PC-3 (cell line): Measurements from ENCODE around the gene PTGES. TPM values are rescaled to one million over a fixed set of nuclear protein-coding genes. Genes with fewer than 3 reads are reported as not detected.

Source experiments
- ATAC-seq: fragments of 200-7000 bp; cut with Tn5 transposase; 2 replicates; pipeline ENCODE4 v1.9.1; 2020; ENCODE audit warnings: mild to moderate bottlenecking, moderate library complexity
- BruUV-seq: library from RNA; stranded (reverse); fragments of 400-500 nt; replicated peaks from 2 replicates; lab custom pipeline; 2021; lab: Mats Ljungman, UMichigan
- CTCF ChIA-PET: fragments of 300-600 bp; sonication (Branson Sonifier 250); formaldehyde crosslinking; loops from one replicate; lab custom pipeline; 2022; ENCODE audit warnings: antibody characterized with exemption; lab: Charles Lee
- POLR2A ChIA-PET: fragments of 300-600 bp; sonication (Branson Sonifier 250); formaldehyde crosslinking; loops from one replicate; lab custom pipeline; 2022; ENCODE audit warnings: antibody characterized with exemption; ENCODE audit not compliant: unreplicated experiment; lab: Charles Lee
- DNase-seq: peaks from one replicate; pipeline ENCODE4 v3.0.0-alpha.2; 2015
- H2AFZ ChIP-seq: fragments of 300-600 bp; sonication (generic); 2 replicates; pipeline ENCODE4 v1.6.0; 2016; ENCODE audit warnings: antibody characterized with exemption, low read length
- H3F3A ChIP-seq: fragments of 300-600 bp; sonication (generic); one replicate; pipeline ENCODE4 v1.6.0; 2017; ENCODE audit warnings: antibody characterized with exemption, low read length, control low read depth, mild to moderate bottlenecking; ENCODE audit not compliant: unreplicated experiment
- H3K27ac ChIP-seq: fragments of 300-600 bp; sonication (generic); 2 replicates; pipeline ENCODE4 v1.5.1; 2016; ENCODE audit warnings: mild to moderate bottlenecking, low read length
- H3K27me3 ChIP-seq: fragments of 300-600 bp; sonication (generic); 2 replicates; pipeline ENCODE4 v1.6.1; 2016; ENCODE audit warnings: low read length, mixed read lengths
- H3K36me3 ChIP-seq: fragments of 300-600 bp; sonication (generic); 2 replicates; pipeline ENCODE4 v1.6.1; 2016; ENCODE audit warnings: low read depth, mixed run types, low read length, mixed read lengths
- H3K4me1 ChIP-seq: fragments of 300-600 bp; sonication (generic); 2 replicates; pipeline ENCODE4 v1.5.1; 2016; ENCODE audit warnings: low read length; ENCODE audit not compliant: insufficient read depth
- H3K4me2 ChIP-seq: fragments of 300-600 bp; sonication (generic); 2 replicates; pipeline ENCODE4 v1.6.0; 2016; ENCODE audit warnings: low read length
- H3K4me3 ChIP-seq: fragments of 300-600 bp; sonication (generic); 2 replicates; pipeline ENCODE4 v1.5.1; 2016; ENCODE audit warnings: mild to moderate bottlenecking, low read length, mixed read lengths
- H3K79me2 ChIP-seq: fragments of 300-600 bp; sonication (generic); 2 replicates; pipeline ENCODE4 v1.6.1; 2017; ENCODE audit warnings: low read length, mixed read lengths
- H3K9ac ChIP-seq: fragments of 300-600 bp; sonication (generic); 2 replicates; pipeline ENCODE4 v1.6.0; 2016; ENCODE audit warnings: mild to moderate bottlenecking, low read length
- H3K9me2 ChIP-seq: fragments of 300-600 bp; sonication (generic); replicated peaks from 2 replicates; pipeline ENCODE4 v1.6.1; 2016; ENCODE audit warnings: mixed run types, low read length, mixed read lengths
- H3K9me3 ChIP-seq: fragments of 300-600 bp; sonication (generic); 2 replicates; pipeline ENCODE4 v1.6.1; 2016; ENCODE audit warnings: low read length, mixed read lengths
- H4K20me1 ChIP-seq: fragments of 300-600 bp; sonication (generic); 2 replicates; pipeline ENCODE4 v1.6.1; 2016; ENCODE audit warnings: low read length, mixed read lengths
- CTCF ChIP-seq: fragments of 300-600 bp; sonication (generic); conservative IDR thresholded peaks from 2 replicates; pipeline ENCODE4 v1.5.1; 2017; ENCODE audit warnings: antibody characterized with exemption, low read depth, mild to moderate bottlenecking, low read length
- EZH2 ChIP-seq: fragments of 300-600 bp; sonication (generic); IDR thresholded peaks from one replicate; pipeline ENCODE4 v1.6.1; 2017; ENCODE audit warnings: antibody characterized with exemption, mild to moderate bottlenecking, low read length; ENCODE audit not compliant: unreplicated experiment
- EZH2phosphoT487 ChIP-seq: fragments of 300-600 bp; sonication (generic); IDR thresholded peaks from 2 replicates; pipeline ENCODE4 v1.6.1; 2018; ENCODE audit warnings: mild to moderate bottlenecking, antibody characterized with exemption, low read length, borderline replicate concordance
- intact Hi-C: fragments of 100-400 bp; cut with micrococcal nuclease; formaldehyde crosslinking; loops from 2 replicates; pipeline ENCODE4 v1.9.0; 2023
- total RNA-seq: library from RNA; depleted of rRNA; stranded (reverse); fragments of >200 nt; gene quantifications from 2 replicates; pipeline ENCODE4 v1.2.3, GENCODE V29; 2014

PTGES gene
- total RNA-seq, 1 experiment from 2014 or later, result 21.0 TPM

DNA sequence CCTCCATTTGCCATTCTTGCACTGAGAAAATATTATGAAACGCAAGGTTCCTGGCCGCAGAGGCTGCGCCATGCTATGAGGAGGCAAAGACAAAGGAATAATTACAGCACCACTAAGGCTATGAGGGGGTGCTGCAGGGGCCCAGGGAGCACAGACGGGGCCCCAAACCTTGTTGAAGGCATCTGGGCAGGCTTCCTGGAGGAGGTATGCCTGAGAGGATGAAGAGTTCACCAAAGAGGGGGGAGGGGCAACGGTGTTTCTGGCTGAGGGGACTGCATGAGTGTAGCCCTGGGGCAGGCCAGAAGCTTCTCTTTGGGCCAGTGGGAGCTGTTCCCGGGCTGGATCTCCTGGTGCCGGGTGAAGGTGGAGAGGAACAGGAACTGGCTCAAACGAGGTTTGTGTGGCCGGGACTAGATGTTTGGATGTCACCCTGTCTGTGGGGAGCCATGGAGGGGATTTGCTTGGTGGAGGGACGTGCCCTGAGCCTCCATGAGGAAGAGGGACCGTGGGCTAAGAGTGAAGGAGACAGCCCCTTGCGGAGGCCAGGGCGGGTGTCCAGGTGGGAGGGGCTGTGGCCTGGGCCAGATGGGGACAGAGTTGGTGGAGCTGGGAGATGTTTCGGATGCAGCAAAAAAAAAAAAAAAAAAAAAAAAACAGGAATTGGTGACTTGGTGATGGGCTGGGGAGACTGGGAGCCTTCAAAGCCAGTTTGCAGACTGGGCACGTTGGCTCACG, 28.2 kb downstream of the PTGES start:
- Histone ChIP-seq H4K20me1 (no peaks in the 10 kb centered on the region), H2AFZ (no peak overlapping the region), H3K36me3 (no peaks in the 10 kb centered on the region), H3K9me3 (no peaks in the 10 kb centered on the region), H3K9me2 (no peaks in the 10 kb centered on the region), H3K4me2 (no peak overlapping the region), H3K27me3 (no peaks in the 10 kb centered on the region), H3K4me1 (no peaks in the 10 kb centered on the region), H3K27ac (no peak overlapping the region), H3K4me3 (no peak overlapping the region), H3K79me2 (no peaks in the 10 kb centered on the region), H3F3A (no peaks in the 10 kb centered on the region), H3K9ac (no peak overlapping the region)
- no peak for ATAC-seq
- TF ChIP-seq CTCF, result no peak
- TF ChIP-seq EZH2phosphoT487, result no peak
- TF ChIP-seq EZH2, result no peak
- ChIA-PET POLR2A (no interaction called here), CTCF (no interaction called here)
- intact Hi-C loops, result no loop called here
- BruUV-seq, result no TSS peak
- DNase-seq, result no peak

DNA sequence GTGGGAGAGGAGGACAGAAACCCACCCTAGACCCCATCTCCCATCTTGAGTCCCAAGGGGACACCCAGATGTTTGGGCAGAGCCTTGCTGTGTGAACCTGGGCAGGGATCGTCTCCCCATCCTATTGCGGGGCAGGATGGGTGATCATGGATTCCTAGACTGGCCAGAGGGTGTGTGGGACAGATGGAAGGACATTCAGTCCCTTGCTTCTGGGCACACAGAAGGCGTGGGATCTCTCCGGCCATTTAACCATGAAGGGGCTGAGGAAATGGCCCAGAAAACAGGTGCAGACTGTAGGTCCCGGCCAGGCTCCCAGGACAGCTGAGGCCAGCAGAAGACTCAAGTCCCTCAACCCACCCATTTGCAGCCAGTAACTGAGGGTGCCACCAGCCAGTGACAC, 29.9 kb downstream of the PTGES start:
- DNase-seq, result no peak
- Histone ChIP-seq H3K4me2 (no peak overlapping the region), H3K27me3 (no peaks in the 10 kb centered on the region), H3K9ac (no peak overlapping the region), H3K36me3 (no peaks in the 10 kb centered on the region), H3K9me3 (no peaks in the 10 kb centered on the region), H3K4me3 (no peak overlapping the region), H3K9me2 (no peaks in the 10 kb centered on the region), H3K4me1 (no peaks in the 10 kb centered on the region), H2AFZ (no peak overlapping the region), H3K27ac (no peak overlapping the region), H4K20me1 (no peaks in the 10 kb centered on the region), H3K79me2 (no peaks in the 10 kb centered on the region), H3F3A (no peaks in the 10 kb centered on the region)
- ChIA-PET CTCF (no interaction called here), POLR2A (no interaction called here)
- no peak for TF ChIP-seq EZH2phosphoT487
- TF ChIP-seq EZH2, result no peak
- no peak for TF ChIP-seq CTCF
- intact Hi-C loops, result no loop called here
- ATAC-seq, result no peak
- no TSS peak for BruUV-seq

- Histone ChIP-seq H3K36me3 (no peaks in the 10 kb centered on the region), H3K27ac (no peak overlapping the region), H4K20me1 (no peaks in the 10 kb centered on the region), H3F3A (no peaks in the 10 kb centered on the region), H3K4me2 (no peak overlapping the region), H3K4me1 (no peaks in the 10 kb centered on the region), H3K9me3 (no peaks in the 10 kb centered on the region), H3K4me3 (no peak overlapping the region), H3K27me3 (no peaks in the 10 kb centered on the region), H3K9ac (no peak overlapping the region), H2AFZ (no peak overlapping the region), H3K79me2 (no peaks in the 10 kb centered on the region), H3K9me2 (no peaks in the 10 kb centered on the region)
- peak; percentile 29 for DNase-seq
- ChIA-PET POLR2A (no interaction called here), CTCF (interaction anchor here (0.9 kb wide), 1 partner anchor 589 kb away, joined by 4 read pairs; no protein-coding TSS in a partner anchor)
- TF ChIP-seq EZH2phosphoT487 (no peak), EZH2 (no peak), CTCF (peak; percentile 38; the same call in 1 of the 2 replicates)
- intact Hi-C loops, result no loop called here
- ATAC-seq, result peak; percentile 38; the same call in 1 of the 2 replicates
- no TSS peak for BruUV-seq
These were observed 31.8 kb downstream of the PTGES start for GRCh38 chr9:129720865-129721545.
